PC-3 (cell line): Measurements from ENCODE around the gene MMRN2.
A peak's percentile ranks its signal among the peaks of the same experiment; 100 is the strongest.

Experiments used
- EZH2 ChIP-seq: fragments of 300-600 bp; sonication (generic); IDR thresholded peaks from one replicate; pipeline ENCODE4 v1.6.1; 2017; ENCODE audit warnings: antibody characterized with exemption, mild to moderate bottlenecking, low read length; ENCODE audit not compliant: unreplicated experiment
- TF ChIP-seq, protein P1 (sequence below): fragments of 300-600 bp; sonication (generic); conservative IDR thresholded peaks from 2 replicates; pipeline ENCODE4 v1.5.1; 2017; ENCODE audit warnings: antibody characterized with exemption, low read depth, mild to moderate bottlenecking, low read length

DNA sequence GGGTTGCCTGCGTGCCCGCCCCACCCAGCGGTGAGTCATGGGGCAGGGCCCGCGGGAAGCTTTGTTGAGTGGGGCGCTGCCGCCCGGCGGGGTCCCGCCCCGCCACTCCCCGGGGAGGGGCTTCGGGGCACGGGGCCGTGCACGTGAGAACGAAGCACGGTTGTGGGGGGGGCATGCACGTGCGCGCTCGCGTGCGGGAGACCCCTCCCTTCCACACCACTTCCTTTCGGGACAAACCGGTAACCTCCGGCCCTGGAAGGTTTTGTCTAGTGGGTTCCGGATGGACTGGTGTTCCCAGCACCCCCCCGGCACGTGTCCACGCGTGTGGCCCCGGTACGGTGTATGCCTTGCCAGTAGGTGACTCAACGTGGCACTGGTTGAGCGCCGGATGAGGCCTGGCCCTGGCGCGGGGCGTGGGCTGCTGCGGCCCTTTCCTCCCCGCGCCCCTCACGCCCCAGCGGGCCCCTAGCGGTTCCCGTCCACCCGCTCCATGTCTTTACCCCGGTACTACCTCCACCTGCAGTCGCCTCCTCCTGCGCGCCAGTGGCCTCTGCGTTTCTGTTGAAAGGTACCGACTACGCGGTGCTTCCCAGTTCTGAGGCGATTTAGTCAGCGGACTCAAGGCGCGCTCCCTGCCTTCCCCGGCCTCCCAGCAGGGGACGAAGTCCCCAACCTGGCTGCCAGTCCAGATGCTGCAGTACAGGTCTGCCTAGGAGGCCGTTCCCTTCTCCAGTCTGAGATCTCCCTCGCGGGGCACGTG, 14.0 kb upstream of the MMRN2 start:
- TF ChIP-seq, protein P1, sequence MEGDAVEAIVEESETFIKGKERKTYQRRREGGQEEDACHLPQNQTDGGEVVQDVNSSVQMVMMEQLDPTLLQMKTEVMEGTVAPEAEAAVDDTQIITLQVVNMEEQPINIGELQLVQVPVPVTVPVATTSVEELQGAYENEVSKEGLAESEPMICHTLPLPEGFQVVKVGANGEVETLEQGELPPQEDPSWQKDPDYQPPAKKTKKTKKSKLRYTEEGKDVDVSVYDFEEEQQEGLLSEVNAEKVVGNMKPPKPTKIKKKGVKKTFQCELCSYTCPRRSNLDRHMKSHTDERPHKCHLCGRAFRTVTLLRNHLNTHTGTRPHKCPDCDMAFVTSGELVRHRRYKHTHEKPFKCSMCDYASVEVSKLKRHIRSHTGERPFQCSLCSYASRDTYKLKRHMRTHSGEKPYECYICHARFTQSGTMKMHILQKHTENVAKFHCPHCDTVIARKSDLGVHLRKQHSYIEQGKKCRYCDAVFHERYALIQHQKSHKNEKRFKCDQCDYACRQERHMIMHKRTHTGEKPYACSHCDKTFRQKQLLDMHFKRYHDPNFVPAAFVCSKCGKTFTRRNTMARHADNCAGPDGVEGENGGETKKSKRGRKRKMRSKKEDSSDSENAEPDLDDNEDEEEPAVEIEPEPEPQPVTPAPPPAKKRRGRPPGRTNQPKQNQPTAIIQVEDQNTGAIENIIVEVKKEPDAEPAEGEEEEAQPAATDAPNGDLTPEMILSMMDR: 0 out of 2 replicates have a peak, but pooled peaks have one; percentile 8
- TF ChIP-seq EZH2: no peak
